ELF-1 (cell line): ENCODE data around the gene SALL4.
A peak's percentile ranks its signal among the peaks of the same experiment; 100 is the strongest.
"Not testable (repeated sequence)": the region's sequence is repeated elsewhere in the genome, so short reads cannot be mapped to it uniquely, and the experiment has no call there.

Experiments
- DNase-seq: peaks from one replicate; pipeline ENCODE4 v3.0.0-alpha.2; 2016; ENCODE audit warnings: low read depth, low spot score

Gene SALL4

DNA sequence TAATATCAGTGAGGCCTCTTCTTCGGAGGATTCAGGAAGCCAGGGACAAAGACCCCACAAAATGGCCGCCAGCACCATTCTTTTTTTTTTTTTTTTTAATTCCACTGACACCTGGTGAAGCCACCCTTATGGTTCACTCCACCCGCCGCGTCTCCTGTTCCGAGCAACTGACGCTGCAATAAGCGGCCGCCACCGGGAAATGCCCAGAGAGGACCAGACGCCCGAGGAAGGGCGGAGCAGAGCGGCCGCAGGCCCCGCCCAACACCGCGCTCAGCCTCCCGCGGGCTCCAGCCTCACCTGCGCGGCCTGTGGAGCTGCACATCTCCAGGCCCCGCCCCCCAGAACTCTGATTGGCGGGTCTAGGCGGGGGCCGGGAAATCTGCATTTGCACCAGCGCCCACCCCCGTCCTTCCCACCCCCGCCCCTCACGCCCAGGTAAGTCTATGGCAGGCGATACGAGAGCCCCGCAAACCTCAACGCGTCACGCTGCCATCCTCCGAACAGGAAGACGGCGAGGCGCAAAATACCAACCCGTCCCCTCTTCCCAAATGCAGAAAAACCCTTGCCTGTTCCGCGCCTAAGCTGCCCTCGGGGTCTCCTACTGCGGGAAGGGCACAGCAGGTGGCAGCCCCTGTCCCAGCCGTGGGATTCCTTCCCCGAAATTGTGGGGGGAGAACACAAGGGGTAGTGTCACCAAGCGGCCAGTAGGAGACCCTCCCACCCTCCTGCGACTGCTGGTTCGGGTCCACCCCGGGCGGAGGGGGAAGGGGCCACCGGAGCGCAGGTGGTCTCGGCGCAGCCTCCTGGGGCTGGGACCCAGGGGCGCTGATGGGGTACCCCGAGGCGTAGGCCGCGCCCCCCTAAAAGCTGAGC lies 35.1 kb downstream of the SALL4 start:
- DNase-seq = peak; percentile 89

DNA sequence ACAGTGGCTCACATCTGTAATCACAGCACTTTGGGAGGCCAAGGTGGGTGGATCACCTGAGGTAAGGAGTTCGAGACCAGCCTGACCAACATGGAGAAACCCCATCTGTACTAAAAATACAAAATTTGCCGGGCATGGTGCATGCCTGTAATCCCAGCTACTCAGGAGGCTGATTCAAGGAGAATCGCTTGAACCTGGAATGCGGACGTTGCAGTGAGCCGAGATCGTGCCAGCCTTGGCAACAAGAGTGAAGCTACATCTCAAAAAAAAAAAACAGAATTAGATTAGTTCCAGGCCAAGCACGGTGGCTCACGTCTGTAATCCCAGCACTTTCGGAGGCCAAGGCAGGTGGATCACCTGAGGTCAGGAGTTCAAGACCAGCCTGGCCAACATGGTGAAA lies 36.9 kb downstream of the SALL4 start:
- DNase-seq = not testable (repeated sequence)

DNA sequence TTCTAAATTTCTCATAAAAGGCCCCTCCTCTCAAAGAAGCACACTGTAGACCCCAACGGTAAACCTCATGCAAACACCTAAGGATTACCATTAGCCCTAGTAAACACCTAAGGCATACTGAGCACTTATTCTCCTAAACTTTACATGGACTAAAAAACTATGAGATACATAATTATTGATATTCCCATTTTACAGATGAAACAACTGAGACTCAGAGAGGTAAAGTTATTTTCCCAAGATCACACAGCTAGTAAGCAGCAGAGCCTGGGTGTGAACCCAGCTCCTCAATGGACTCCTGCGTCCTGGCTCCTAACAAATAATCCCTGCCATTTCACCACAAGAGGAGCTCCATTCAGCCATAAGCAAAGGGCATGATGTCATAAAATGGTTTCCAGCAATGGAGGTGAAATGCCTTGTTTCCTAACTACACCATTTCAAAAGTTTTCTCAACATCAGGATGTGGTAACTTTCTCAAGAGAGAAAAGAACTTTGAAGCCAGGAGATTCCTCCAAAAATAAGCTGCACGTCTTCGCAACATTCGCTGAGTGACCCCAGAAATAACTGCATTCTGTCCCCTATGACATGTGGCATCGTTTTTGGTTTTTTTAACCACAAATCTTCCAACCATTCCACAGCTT lies 38.2 kb downstream of the SALL4 start:
- no peak for DNase-seq

DNA sequence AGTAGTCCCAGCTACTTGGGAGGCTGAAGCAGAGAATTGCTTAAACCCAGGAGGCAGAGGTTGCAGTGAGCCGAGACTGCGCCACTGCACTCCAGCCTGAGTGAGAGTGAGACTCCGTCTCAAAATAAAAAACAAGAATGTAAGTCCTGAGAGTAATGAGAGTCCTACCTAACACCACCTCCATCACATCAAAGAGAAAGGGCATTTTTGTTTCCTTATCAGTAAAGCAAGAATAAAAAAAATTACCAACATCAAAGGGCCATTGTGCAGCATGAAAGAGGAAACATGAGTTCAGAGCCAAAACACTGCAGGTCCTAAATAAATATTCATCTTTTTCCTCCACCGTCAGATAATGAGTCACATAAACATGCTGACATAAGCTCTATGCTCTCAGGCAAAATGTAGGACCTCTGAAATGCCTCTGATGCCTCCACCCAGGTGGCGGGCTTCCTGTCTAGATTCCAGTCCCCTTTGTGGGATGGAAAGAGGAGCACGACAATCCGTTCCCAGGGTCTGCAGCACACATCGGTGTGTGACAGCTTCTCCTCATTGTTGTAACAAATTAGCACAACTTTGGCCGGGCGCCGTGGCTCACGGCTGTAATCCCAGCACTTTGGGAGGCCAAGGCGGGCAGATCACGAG lies 41.3 kb downstream of the SALL4 start:
- peak; percentile 75 for DNase-seq

DNA sequence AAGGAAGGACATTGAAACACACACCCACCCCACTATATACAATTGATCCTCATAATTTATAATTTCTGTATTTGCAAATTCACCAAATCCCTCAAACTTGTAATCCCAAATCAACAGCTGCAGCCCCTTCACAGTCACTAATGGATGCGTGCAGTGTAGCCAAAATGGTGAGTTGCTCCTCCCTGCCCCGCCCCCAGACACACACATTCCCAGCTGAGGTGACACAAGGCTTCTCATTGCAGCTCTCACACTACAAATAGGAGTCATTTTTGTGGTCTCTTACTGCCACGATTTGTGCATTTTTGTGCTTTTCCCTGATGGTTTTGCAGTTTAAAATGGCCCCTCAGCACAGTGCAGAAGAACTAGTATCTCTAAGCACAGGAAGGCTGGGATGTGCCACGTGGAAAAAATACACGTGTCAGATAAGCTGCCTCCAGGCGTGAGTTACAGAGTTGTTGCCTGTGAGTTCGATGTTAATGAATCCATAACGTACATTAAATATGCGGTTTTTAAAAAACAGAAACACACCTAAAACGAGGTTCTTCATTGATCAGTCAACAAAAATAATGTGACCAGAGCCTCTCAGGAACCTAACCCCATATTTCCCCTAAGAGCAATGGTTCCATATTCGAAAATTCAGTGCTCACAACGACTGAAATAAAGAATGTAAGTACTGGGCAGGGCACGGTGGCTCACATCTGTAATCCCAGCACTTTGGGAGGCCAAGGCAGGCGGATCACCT lies 42.4 kb downstream of the SALL4 start:
- peak; percentile 29 for DNase-seq

DNA sequence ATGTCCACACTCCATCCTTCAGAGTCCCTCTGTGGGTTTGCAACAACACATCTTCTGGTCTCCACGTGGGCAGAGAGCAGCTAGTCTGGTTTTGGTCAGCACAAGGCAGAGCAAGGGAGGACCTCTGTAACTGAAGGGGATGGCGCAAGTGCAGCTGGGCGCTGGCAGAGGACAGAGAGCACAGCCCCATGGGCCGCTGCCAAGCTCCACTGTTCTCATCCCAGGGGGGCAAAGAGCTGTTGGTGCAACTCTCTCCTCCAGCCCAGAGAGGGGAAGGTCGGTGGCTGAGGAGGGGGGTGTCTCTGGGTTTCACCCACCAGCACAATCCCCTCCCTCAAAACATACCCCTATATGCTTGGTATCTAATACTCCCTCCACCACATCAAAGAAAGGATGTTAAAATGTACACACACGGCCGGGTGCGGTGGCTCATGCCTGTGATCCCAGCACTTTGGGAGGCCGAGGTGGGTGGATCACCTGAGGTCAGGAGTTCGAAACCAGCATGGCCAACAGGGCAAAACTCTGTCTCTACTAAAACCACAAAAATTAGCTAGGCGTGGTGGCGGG lies 43.3 kb downstream of the SALL4 start:
- DNase-seq = no peak

DNA sequence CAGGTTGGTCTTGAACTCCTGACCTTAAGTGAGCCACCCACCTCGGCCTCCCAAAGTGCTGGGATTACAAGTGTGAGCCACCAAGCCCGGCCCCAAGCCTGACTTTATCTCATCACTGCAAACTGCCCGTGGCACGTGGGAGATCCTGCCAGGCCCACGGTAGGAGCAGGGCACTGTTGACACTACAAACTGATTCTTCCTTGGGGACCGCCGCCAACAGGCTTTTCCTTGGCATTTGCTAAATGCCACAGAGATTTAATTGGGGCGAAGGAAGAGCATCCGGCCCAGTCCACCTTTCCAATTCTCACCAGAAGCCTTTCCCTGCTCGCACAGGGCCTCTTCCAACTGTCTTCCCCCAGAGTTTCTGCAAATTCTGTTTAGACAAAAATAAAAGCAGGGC lies 45.1 kb downstream of the SALL4 start:
- no peak for DNase-seq

DNA sequence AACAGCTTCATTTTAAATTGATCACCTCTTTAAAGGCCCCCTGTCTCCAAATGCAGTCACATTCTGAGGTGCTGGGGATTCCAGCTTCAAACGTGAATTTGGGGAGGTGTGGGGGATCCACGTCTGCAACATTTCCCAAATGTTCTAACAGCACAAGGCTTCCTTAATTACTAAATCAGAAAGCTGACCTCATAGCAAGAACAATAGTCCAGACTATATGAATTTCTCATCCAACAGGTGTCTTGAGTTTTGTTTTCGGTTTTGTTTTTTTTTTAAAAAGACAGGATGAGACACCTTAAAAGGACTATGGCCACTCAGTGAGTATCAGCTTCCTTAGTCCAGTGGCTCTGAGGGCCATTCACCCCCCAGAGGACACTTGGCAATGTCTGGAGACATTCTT lies 45.7 kb downstream of the SALL4 start:
- no peak for DNase-seq

DNA sequence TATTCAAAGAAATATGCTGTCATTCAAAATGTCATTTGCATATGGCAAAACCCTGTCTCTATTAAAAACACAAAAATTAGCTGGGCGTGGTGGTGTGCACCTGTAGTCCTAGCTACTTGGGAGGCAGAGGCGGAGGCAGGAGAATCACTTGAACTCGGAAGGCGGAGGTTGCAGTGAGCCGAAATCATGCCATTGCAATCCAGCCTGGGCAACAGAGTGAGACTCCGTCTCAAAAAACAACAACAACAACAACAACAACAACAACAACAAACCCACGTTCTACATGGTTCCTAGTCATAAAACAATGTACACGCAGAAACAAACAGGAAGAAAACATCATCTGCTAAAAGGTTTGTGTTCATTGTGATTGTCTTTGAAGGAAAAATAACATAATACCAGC lies 49.1 kb downstream of the SALL4 start:
- not testable (repeated sequence) for DNase-seq

DNA sequence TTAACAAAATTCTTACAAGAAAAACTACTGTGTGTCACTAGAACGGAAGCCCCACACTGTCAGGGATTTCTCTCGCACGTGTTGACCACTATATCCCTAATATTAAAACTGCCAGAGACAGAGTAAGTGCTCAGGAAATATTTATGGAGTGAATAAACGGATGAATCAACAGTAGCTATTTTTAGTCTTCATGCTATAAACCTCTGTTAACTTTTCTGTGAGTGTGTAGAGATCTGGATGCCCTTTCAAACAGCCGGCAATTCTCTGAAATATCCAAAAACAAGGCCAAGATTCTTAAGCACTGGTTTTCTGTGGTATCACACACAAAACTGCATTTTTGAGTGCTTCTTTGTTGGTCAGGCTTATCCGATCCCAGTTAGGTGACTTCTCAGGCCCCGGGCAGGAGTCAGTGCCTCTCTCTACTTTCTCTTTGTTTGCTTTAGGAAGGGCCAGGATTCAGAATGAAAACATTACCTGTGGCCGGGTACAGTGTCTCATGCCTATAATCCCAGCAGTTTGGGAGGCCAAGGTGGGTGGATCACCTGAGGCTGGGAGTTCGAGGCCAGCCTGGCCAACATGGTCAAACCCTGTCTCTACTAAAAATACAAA lies 49.9 kb downstream of the SALL4 start:
- DNase-seq = no peak

DNA sequence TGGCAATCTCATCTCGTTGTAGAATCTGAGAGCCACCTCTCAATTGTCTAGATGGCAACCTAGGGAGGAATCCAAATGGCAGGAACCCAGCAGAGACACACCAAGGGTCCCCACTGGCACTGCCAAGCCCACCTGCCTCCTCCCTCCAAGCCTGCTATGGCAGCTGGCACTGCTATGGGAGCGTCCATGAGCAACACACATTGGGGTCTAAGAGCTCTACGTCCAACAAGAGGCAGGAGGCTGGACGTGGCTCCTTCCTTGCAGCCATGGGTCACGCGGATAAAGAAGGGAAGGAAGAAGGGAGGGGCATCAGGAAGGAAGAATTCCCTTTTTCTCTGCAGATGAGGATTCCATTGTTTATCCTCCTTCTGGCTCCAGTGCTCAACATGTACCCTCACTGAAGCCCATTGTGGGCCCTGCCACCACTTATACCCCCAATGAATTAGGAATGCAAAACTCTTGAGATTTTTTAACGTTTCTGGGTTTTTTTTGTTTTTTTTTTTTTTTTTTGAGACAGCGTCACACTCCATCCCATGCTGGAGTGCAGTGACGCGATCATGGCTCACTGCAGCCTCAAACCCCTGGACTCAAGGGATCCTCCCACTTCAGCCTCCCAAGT lies 51.4 kb downstream of the SALL4 start:
- DNase-seq = no peak

DNA sequence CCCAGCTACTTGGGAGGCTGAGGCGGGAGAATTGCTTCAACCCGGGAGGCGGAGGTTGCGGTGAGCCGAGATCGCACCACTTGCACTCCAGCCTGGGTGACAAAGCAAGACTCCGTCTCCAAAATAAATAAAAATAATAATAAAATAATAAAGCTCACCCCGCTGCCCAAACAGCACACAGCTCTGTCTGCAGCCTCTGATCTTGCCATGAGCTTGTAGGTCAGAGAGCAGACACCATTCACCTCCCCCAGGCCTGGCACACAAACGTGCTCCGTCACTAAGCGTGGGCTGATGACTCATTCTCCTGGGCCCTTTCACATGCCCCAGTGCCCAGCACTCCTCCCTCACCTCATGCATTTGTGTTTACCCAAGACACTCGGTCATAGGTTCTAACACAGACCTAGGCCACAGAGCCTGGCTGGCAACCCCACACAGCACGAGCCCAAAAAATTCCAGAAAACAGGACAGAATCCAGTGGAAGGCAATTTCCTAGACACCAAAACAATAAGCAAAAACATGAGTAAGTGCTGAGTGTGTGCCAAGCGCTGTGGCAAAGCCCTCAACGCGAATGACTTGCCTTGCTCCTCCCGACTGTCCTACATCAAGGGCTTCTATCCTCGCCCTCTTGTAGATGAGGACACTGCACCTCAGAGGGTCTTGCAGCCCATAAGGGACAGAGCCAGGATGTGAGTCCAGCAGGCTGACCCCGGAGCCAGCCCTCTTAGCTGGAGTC lies 52.1 kb downstream of the SALL4 start:
- DNase-seq = no peak

DNA sequence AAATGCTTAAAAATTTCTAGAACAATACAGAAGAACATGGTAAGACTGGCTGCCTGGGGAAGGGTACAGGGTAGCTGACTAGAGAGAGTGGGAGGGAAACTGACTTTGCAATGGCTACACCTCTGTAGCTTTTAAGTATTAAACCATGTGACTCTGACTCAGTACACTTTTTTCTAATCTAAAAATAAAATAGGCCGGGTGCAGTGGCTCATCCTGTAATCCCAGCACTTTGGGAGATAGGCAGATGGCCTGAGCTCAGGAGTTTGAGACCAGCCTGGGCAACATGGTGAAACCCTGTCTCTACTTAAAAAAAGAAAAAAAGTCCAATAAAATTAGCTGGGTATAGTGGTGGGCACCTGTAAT lies 52.7 kb downstream of the SALL4 start:
- no peak for DNase-seq

DNA sequence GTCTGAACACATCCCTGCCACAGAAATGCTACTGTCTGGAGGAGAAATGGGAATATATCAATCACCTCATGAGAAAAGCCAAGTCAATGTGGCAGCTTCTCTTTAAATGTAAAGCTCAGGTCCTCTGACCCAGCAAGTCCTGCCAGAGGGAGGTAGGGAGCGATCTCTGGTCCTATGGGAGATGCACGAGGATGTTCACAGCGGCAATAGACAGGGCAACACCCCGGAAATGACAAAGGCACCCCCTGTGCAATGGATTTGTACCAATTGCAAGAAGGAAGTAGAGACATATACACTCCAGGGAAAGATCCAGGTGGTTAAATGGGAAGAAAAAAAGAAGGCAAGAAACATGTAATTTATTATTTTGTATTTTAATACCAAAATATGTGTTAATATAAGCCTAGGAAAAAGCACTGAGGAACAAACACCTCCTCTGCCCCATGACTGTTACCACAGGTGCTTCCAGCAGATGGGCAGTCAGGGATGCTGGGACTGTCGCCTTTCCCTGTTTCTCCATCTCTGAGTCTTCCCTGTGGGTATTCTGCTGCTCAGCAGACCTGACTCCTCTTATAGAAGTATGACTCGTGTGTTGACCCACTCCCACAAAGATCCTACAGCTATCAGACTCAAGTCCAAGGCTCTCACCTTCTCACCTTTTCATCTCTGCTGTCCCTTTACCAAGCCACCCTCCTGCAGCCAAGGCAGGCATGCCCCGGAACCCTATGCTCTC lies 55.0 kb downstream of the SALL4 start:
- no peak for DNase-seq

DNA sequence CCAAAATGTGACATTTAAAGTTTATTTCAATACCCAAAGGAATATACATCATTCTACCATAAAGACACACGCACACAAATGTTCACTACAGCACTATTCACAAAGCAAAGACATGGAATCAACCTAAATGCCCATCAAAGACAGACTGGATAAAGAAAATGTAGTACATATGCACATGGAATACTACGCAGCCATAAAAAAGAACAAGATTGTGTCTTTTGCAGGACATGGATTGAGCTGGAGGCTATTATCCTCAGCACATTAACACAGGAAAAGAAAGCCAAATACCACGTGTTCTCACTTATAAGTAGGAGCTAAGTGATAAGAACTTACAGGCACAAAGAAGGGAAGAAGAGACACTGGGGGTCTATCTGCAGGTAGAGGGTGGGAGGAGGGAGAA lies 56.5 kb downstream of the SALL4 start:
- DNase-seq = no peak

DNA sequence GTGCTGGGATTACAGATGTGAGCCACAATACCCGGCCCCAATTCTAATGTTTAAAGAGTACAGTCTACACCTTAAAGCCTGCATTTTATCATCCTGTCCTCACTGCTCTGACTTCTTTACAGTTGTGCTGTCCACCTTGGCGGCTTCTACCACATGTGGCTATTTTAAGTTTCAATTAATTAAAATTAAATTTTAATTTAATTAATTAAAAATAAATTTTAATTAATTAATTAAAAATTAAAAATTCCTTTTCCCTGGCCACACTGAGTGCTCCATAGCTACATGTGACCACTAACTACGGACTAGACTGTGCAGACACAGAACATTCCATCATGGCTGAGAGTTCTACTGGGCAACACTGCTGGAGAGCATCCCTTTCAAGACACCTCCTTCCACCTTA lies 61.5 kb downstream of the SALL4 start:
- DNase-seq = no peak

DNA sequence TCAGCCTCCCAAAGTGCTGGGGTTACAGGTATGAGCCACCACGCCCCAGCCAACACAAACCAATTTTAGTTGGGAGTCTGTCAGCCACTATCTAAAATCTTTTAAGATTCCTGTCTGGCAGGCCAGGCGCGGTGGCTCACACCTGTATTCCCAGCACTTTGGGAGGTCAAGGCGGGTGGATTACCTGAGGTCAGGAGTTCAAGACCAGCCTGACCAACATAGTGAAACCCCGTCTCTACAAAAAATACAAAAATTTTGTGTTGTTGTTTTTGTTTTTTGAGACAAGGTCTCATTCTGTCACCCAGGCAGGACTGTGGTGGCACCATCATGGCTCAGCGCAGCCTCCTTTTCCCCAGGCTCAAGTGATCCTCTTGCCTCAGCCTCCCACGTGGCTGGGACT lies 62.0 kb downstream of the SALL4 start:
- DNase-seq = not testable (repeated sequence)

DNA sequence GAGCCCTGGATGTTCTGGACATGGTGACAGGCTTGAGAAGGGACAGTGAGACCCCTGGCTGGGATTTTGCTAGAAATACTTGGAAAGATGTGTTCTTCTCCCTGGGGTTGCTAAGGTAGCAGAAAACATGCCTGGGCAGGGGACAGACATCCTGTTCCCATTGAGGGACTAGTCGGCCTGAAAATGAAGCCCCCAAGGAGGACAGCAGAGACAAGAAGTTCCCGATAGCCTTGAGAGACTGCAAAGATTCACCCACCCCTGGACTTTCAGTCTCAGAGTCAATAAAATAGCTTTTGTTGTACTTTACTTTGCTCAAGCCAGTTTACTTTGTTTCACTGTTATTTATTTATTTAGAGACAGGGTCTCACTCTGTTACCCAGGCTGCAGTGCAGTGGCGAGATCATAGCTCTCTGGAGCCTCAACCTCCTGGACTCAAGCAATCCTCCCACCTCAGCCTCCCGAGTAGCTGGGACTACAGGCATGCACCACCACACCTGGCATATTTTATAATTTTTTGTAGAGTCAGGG lies 62.5 kb downstream of the SALL4 start:
- DNase-seq = no peak

DNA sequence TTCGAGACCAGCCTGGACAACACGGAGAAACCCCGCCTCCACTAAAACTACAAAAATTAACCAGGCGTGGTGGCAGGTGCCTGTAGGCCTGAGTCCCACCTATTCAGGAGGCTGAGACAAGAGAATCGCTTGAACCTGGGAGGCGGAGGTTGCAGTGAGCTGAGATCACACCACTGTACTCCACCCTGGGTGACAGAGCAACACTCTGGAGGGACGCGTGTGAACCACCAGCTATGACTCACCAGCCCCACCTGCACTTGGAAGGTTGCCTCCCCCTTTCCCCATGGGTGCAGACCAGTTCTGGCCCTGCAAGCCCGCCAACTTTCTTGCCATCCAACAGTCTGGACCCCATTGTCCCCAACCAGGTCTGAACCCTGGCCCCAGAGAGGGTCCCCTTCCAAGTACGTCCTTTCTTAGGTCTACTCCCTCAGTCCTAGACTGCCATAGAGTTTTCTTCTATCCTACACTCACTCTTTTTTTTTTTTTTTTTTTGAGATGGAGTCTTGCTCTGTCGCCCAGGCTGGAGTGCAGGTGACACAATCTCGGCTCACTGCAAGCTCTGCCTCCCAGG lies 63.4 kb downstream of the SALL4 start:
- DNase-seq = no peak
